ENCODE measurements around the gene PTH1R.
A peak's percentile ranks its signal among the peaks of the same experiment; 100 is the strongest.

PTH1R gene

GRCh38 chr3:46907271-46907670 is 29.8 kb downstream of the PTH1R start:
- no peak overlapping the region for H3K4me3 ChIP-seq (ENCODE audit: severe bottlenecking)
- H3K36me3 ChIP-seq (ENCODE audit: low read depth), result no peaks in the 10 kb centered on the region
- H3K27me3 ChIP-seq (ENCODE audit: insufficient read depth, poor library complexity, severe bottlenecking), result no peaks in the 10 kb centered on the region
- DNase-seq (ENCODE audit: low spot score) (peak; percentile 42), ATAC-seq (ENCODE audit: low read depth) (no peak)
- H3K4me1 ChIP-seq (ENCODE audit: insufficient read depth, poor library complexity, severe bottlenecking), result no peaks in the 10 kb centered on the region
- H3K27ac ChIP-seq (ENCODE audit: poor library complexity, severe bottlenecking), result no peak overlapping the region
- no peaks in the 10 kb centered on the region for H3K9me3 ChIP-seq (ENCODE audit: severe bottlenecking)
- TF ChIP-seq CTCF (IDR thresholded peaks at IDR 0.05; ENCODE audit: poor library complexity, severe bottlenecking), result no peak

GRCh38 chr3:46907960-46908293 is 30.4 kb downstream of the PTH1R start:
- ATAC-seq (ENCODE audit: low read depth), result no peak

GRCh38 chr3:46908294-46908985 is 30.9 kb downstream of the PTH1R start:
- no peak overlapping the region for H3K27ac ChIP-seq (ENCODE audit: poor library complexity, severe bottlenecking)

More at GRCh38 chr3:46907960-46908293, 30.4 kb downstream of the PTH1R start:
- no peaks in the 10 kb centered on the region for H3K36me3 ChIP-seq (ENCODE audit: low read depth)
- DNase-seq (ENCODE audit: low spot score), result no peak
- no peak overlapping the region for H3K27ac ChIP-seq (ENCODE audit: poor library complexity, severe bottlenecking)
- no peaks in the 10 kb centered on the region for H3K9me3 ChIP-seq (ENCODE audit: severe bottlenecking)
- no peak for TF ChIP-seq CTCF (IDR thresholded peaks at IDR 0.05; ENCODE audit: poor library complexity, severe bottlenecking)
- no peak overlapping the region for H3K4me3 ChIP-seq (ENCODE audit: severe bottlenecking)
- no peaks in the 10 kb centered on the region for H3K27me3 ChIP-seq (ENCODE audit: insufficient read depth, poor library complexity, severe bottlenecking)
- no peaks in the 10 kb centered on the region for H3K4me1 ChIP-seq (ENCODE audit: insufficient read depth, poor library complexity, severe bottlenecking)

GRCh38 chr3:46908986-46909534 is 31.5 kb downstream of the PTH1R start:
- H3K4me1 ChIP-seq (ENCODE audit: insufficient read depth, poor library complexity, severe bottlenecking), result peaks cover 8% of the 10 kb centered on the region
- DNase-seq (ENCODE audit: low spot score) (peak; percentile 37), ATAC-seq (ENCODE audit: low read depth) (no peak)
- no peak overlapping the region for H3K4me3 ChIP-seq (ENCODE audit: severe bottlenecking)
- TF ChIP-seq CTCF (IDR thresholded peaks at IDR 0.05; ENCODE audit: poor library complexity, severe bottlenecking), result no peak
- H3K27ac ChIP-seq (ENCODE audit: poor library complexity, severe bottlenecking), result no peak overlapping the region
- H3K27me3 ChIP-seq (ENCODE audit: insufficient read depth, poor library complexity, severe bottlenecking), result no peaks in the 10 kb centered on the region
- no peaks in the 10 kb centered on the region for H3K9me3 ChIP-seq (ENCODE audit: severe bottlenecking)
- H3K36me3 ChIP-seq (ENCODE audit: low read depth), result no peaks in the 10 kb centered on the region

More at GRCh38 chr3:46908294-46908985, 30.9 kb downstream of the PTH1R start:
- no peak for TF ChIP-seq CTCF (IDR thresholded peaks at IDR 0.05; ENCODE audit: poor library complexity, severe bottlenecking)
- no peaks in the 10 kb centered on the region for H3K36me3 ChIP-seq (ENCODE audit: low read depth)
- no peaks in the 10 kb centered on the region for H3K9me3 ChIP-seq (ENCODE audit: severe bottlenecking)
- no peak overlapping the region for H3K4me3 ChIP-seq (ENCODE audit: severe bottlenecking)
- DNase-seq (ENCODE audit: low spot score), result peak; percentile 30
- ATAC-seq (ENCODE audit: low read depth), result no peak
- H3K27me3 ChIP-seq (ENCODE audit: insufficient read depth, poor library complexity, severe bottlenecking), result no peaks in the 10 kb centered on the region
- peaks cover 2% of the 10 kb centered on the region for H3K4me1 ChIP-seq (ENCODE audit: insufficient read depth, poor library complexity, severe bottlenecking)

GRCh38 chr3:46909535-46910161 is 32.1 kb downstream of the PTH1R start:
- H3K4me3 ChIP-seq (ENCODE audit: severe bottlenecking), result no peak overlapping the region
- peak; percentile 90 for TF ChIP-seq CTCF (IDR thresholded peaks at IDR 0.05; ENCODE audit: poor library complexity, severe bottlenecking)
- DNase-seq (ENCODE audit: low spot score) (peak; percentile 78), ATAC-seq (ENCODE audit: low read depth) (peak; percentile 63)
- no peaks in the 10 kb centered on the region for H3K36me3 ChIP-seq (ENCODE audit: low read depth)
- no peak overlapping the region for H3K27ac ChIP-seq (ENCODE audit: poor library complexity, severe bottlenecking)
- H3K9me3 ChIP-seq (ENCODE audit: severe bottlenecking), result no peaks in the 10 kb centered on the region
- peaks cover 10% of the 10 kb centered on the region for H3K4me1 ChIP-seq (ENCODE audit: insufficient read depth, poor library complexity, severe bottlenecking)
- H3K27me3 ChIP-seq (ENCODE audit: insufficient read depth, poor library complexity, severe bottlenecking), result no peaks in the 10 kb centered on the region
